Ishikawa (cell line): Measurements from ENCODE around the gene PEX6.

Experiments
- FOXM1 ChIP-seq: IDR thresholded peaks from 2 replicates; pipeline ENCODE4 v1.6.1; 2012; ENCODE audit warnings: low read depth, borderline replicate concordance
- MAX ChIP-seq: IDR thresholded peaks from 2 replicates; pipeline ENCODE4 v1.6.1; 2012
- RAD21 ChIP-seq: IDR thresholded peaks from 2 replicates; pipeline ENCODE4 v1.6.1; 2012; ENCODE audit warnings: low read depth
- YY1 ChIP-seq: IDR thresholded peaks from 2 replicates; pipeline ENCODE4 v1.6.1; 2012; ENCODE audit warnings: low read depth

GRCh38 chr6:43012364-43012763 lies 33.4 kb upstream of the PEX6 start:
- no peak for TF ChIP-seq FOXM1
- TF ChIP-seq MAX, result no peak
- no peak for TF ChIP-seq RAD21
- no peak for TF ChIP-seq YY1
